HL-60 (cell line): ENCODE results near the gene CARMIL1.

ENCODE experiments used
- DNase-seq, 2 experiments: peaks; one replicate each; pipeline ENCODE4 v3.0.0-alpha.2; 2010 to 2020; ENCODE audit warnings: low read depth in 1 of 2, low spot score in 1 of 2
- H3K27ac ChIP-seq: fragments of 250-450 bp; sonication (Bioruptor Pico); replicated peaks from 2 replicates; pipeline ENCODE4 v1.5.1; 2020; ENCODE audit warnings: mild to moderate bottlenecking, moderate library complexity
- H3K27me3 ChIP-seq: fragments of 250-450 bp; sonication (Bioruptor Pico); 2 replicates; pipeline ENCODE4 v1.5.1; 2021; ENCODE audit warnings: mild to moderate bottlenecking, moderate library complexity; ENCODE audit not compliant: insufficient read depth, poor library complexity, severe bottlenecking
- H3K4me3 ChIP-seq: replicated peaks from 2 replicates; pipeline ENCODE4 v1.5.1; 2011; ENCODE audit warnings: mild to moderate bottlenecking, control low read depth, low read length; ENCODE audit not compliant: insufficient read depth
- CTCF ChIP-seq: IDR thresholded peaks from one replicate; pipeline ENCODE4 v1.5.1; 2011; ENCODE audit warnings: low read length, control low read depth, inconsistent platforms; ENCODE audit not compliant: insufficient read depth
- GABPA ChIP-seq: IDR thresholded peaks from 2 replicates; pipeline ENCODE4 v1.6.1; 2012; ENCODE audit warnings: low read depth
- POLR2AphosphoS5 ChIP-seq: IDR thresholded peaks from 2 replicates; pipeline ENCODE4 v1.6.1; 2012; ENCODE audit warnings: low read depth
- REST ChIP-seq: IDR thresholded peaks from 2 replicates; pipeline ENCODE4 v1.6.1; 2012; ENCODE audit warnings: low read depth; ENCODE audit not compliant: insufficient replicate concordance
- SPI1 ChIP-seq: IDR thresholded peaks from 2 replicates; pipeline ENCODE4 v1.6.1; 2012; ENCODE audit warnings: low read depth, mild to moderate bottlenecking, borderline replicate concordance

The CARMIL1 gene

GRCh38 chr6:25620391-25620790 is 341.2 kb downstream of the CARMIL1 start:
- TF ChIP-seq REST = no peak
- no peak for TF ChIP-seq CTCF
- no peak for TF ChIP-seq GABPA
- TF ChIP-seq POLR2AphosphoS5 = no peak
- no peak for TF ChIP-seq SPI1
- Histone ChIP-seq H3K27me3 (peaks cover 3% of the 10 kb centered on the region), H3K27ac (no peak overlapping the region), H3K4me3 (no peak overlapping the region)
- DNase-seq = no peak

- TF ChIP-seq SPI1 (no peak), REST (no peak), POLR2AphosphoS5 (no peak), CTCF (no peak)
- no peak for DNase-seq
These were observed 343.9 kb downstream of the CARMIL1 start for GRCh38 chr6:25623065-25623464.

GRCh38 chr6:25623879-25624278 is 344.7 kb downstream of the CARMIL1 start:
- peaks cover 3% of the 10 kb centered on the region for H3K27me3 ChIP-seq
- no peak for DNase-seq

More at GRCh38 chr6:25623065-25623464, 343.9 kb downstream of the CARMIL1 start:
- Histone ChIP-seq H3K27ac (no peak overlapping the region), H3K27me3 (peaks cover 3% of the 10 kb centered on the region), H3K4me3 (no peak overlapping the region)

More at GRCh38 chr6:25623879-25624278, 344.7 kb downstream of the CARMIL1 start:
- no peak overlapping the region for H3K27ac ChIP-seq
- no peak overlapping the region for H3K4me3 ChIP-seq
- TF ChIP-seq CTCF = no peak
- TF ChIP-seq POLR2AphosphoS5 = no peak
- TF ChIP-seq GABPA = no peak
- no peak for TF ChIP-seq REST
- TF ChIP-seq SPI1 = no peak
